Aorta (tissue), 5 donors: Measurements from ENCODE around the gene SLC38A2. TPM values are rescaled to one million over a fixed set of nuclear protein-coding genes. Genes with fewer than 3 reads are reported as not detected.

Experiments used
- ATAC-seq: fragments of 200-7000 bp; cut with Tn5 transposase; one replicate; pipeline ENCODE4 v1.9.1; 2022; ENCODE audit warnings: moderate library complexity; ENCODE audit not compliant: low FRiP score
- DNase-seq, 2 donors: peaks; one replicate each; pipeline ENCODE4 v3.0.0-alpha.2; 2020
- H3K27ac ChIP-seq, 2 donors: one replicate each; pipeline ENCODE4 v1.5.1; 2013; ENCODE audit warnings: low read length in 2 of 2, mild to moderate bottlenecking in 2 of 2, moderate library complexity in 2 of 2, control low read depth in 1 of 2, inconsistent platforms in 1 of 2, low read depth in 1 of 2
- H3K27me3 ChIP-seq, 2 donors: one replicate each; pipeline ENCODE4 v1.6.1; 2013; ENCODE audit warnings: control low read depth in 1 of 2, low read length in 1 of 2, mild to moderate bottlenecking in 1 of 2, moderate library complexity in 1 of 2; ENCODE audit not compliant: insufficient read depth in 2 of 2, control insufficient read depth in 1 of 2
- H3K36me3 ChIP-seq, 2 donors: one replicate each; pipeline ENCODE4 v1.6.1; 2013; ENCODE audit warnings: control low read depth in 1 of 2, low read length in 1 of 2, mild to moderate bottlenecking in 1 of 2; ENCODE audit not compliant: insufficient read depth in 2 of 2, control insufficient read depth in 1 of 2
- H3K4me1 ChIP-seq, 2 donors: one replicate each; pipeline ENCODE4 v1.6.1; 2013; ENCODE audit warnings: low read length in 2 of 2, control low read depth in 1 of 2, mild to moderate bottlenecking in 1 of 2, moderate library complexity in 1 of 2; ENCODE audit not compliant: insufficient read depth in 2 of 2, control insufficient read depth in 1 of 2
- H3K4me3 ChIP-seq, 2 donors: one replicate each; pipeline ENCODE4 v1.5.1; 2013; ENCODE audit warnings: low read length in 2 of 2, control low read depth in 1 of 2, mild to moderate bottlenecking in 1 of 2
- H3K9me3 ChIP-seq: one replicate; pipeline ENCODE4 v1.6.1; 2013; ENCODE audit warnings: mild to moderate bottlenecking, low read length; ENCODE audit not compliant: control insufficient read depth
- WGBS, 2 donors: extraction: QIAGEN DNeasy Blood & Tissue Kit; methylation state at CpG; one replicate each; pipeline ENCODE4 v1.1.7; 2013; 5-methylcytosine and 5-hydroxymethylcytosine counted together
- intact Hi-C, 2 donors: fragments of 100-400 bp; cut with DNase I; formaldehyde crosslinking; loops; one replicate each; pipeline versions ENCODE4 v1.14.2 to v1.15.0; 2022
- long read RNA-seq, 2 donors: library from polyadenylated mRNA; unstranded; transcript quantifications; one replicate each; pipeline ENCODE4 v2.0.0, GENCODE V29; 2020 to 2021
- polyA plus RNA-seq, 2 donors: library from polyadenylated mRNA; stranded (reverse); fragments of 200-250 nt; gene quantifications; one replicate each; pipeline ENCODE4 v1.2.3, GENCODE V29; 2013
- total RNA-seq, 2 donors: library from RNA; stranded (reverse); fragmentation: NEBNext Ultra II Directional; extraction: Animal tissue kit (Norgen Biotek cat#: 25700); gene quantifications; one replicate each; pipeline ENCODE4 v1.2.1, GENCODE V29; 2021
- donor health status: healthy with polysubstance abuse.
- donor health status: Bipolar disorder and iron deficiency.
- donor health status: DM: no; HTN: no; CAD: no.
- donor health status: DM: no; HTN: no; CAD: no.
- donor health status: DM: yes; HTN: yes; CAD: no.

The SLC38A2 gene
- 100 to 1,000 TPM; 329 to 405 TPM for total RNA-seq
- polyA plus RNA-seq = 100 to 1,000 TPM in 1 of 2 donors, 10 to 100 TPM in 1; 46.0 to 206 TPM
- long read RNA-seq, donor 1, full-length matches to known transcripts = 8 of 37 reads
- long read RNA-seq, donor 1, partial matches to known transcripts = 1 of 37 reads
- long read RNA-seq, donor 1, other reads (novel, unspliced or antisense) = 28 of 37 reads
- long read RNA-seq, donor 2, full-length matches to known transcripts = 18 of 46 reads
- long read RNA-seq, donor 2, partial matches to known transcripts = 10 of 46 reads
- long read RNA-seq, donor 2, other reads (novel, unspliced or antisense) = 18 of 46 reads

- Histone ChIP-seq H3K4me1 (peaks cover 2 to 6% of the 10 kb centered on the region in 2 donors), H3K9me3 (no peaks in the 10 kb centered on the region), H3K4me3 (peak within 1 kb of the TSS; percentile 88 to 93), H3K36me3 (peaks cover 2 to 5% of the 10 kb centered on the region in 2 donors), H3K27me3 (no peaks in the 10 kb centered on the region), H3K27ac (peak within 1 kb of the TSS; percentile 92 to 97)
- DNase-seq (peak; percentile 99 to 100), ATAC-seq (peak; percentile 97)
- intact Hi-C loops = loop anchor here (1.0 to 5.0 kb wide), 3 partner anchors 11 to 290 kb away; no protein-coding TSS in a partner anchor
- 0% methylated on average over 37 to 48 of the region's 48 CpGs for WGBS, 2 donors
These were observed at the start of gene SLC38A2 for GRCh38 chr12:46372544-46373300. Gene SLC38A2 (minus strand): TSS chr12:46372773. CDS start chr12:46371293, 1,480 bp downstream.

- H3K36me3 ChIP-seq = no peaks in the 10 kb centered on the region
- H3K9me3 ChIP-seq = no peaks in the 10 kb centered on the region
- no peaks in the 10 kb centered on the region for H3K27me3 ChIP-seq
- peaks cover 0 to 3% of the 10 kb centered on the region in 2 donors for H3K4me1 ChIP-seq
- H3K27ac ChIP-seq = no peak overlapping the region
- intact Hi-C loops = no loop called here
- no peak for DNase-seq
- 90 to 91% methylated on average over 1 of the region's 1 CpG for WGBS, 2 donors
- no peak for ATAC-seq
- no peak overlapping the region for H3K4me3 ChIP-seq
These were observed 47.1 kb upstream of the SLC38A2 start for GRCh38 chr12:46419675-46420074.

- Histone ChIP-seq H3K4me1 (peaks cover 0 to 3% of the 10 kb centered on the region in 2 donors), H3K27ac (no peak overlapping the region), H3K36me3 (no peaks in the 10 kb centered on the region), H3K9me3 (no peaks in the 10 kb centered on the region), H3K27me3 (no peaks in the 10 kb centered on the region), H3K4me3 (no peak overlapping the region)
- WGBS, 2 donors = 6 to 10% methylated on average over 4 of the region's 4 CpGs
- DNase-seq (no peak), ATAC-seq (peak; percentile 29)
- intact Hi-C loops = no loop called here
These were observed 43.0 kb upstream of the SLC38A2 start for GRCh38 chr12:46415552-46415951.

GRCh38 chr12:46414591-46415268 is 42.2 kb upstream of the SLC38A2 start:
- ATAC-seq = no peak
- H3K27ac ChIP-seq = no peak overlapping the region
- DNase-seq = no peak
- WGBS, 2 donors = 20 to 36% methylated on average over 1 of the region's 1 CpG
- no peak overlapping the region for H3K4me3 ChIP-seq
- H3K36me3 ChIP-seq = no peaks in the 10 kb centered on the region
- intact Hi-C loops = no loop called here
- no peaks in the 10 kb centered on the region for H3K27me3 ChIP-seq
- no peaks in the 10 kb centered on the region for H3K9me3 ChIP-seq
- peaks cover 3 to 8% of the 10 kb centered on the region in 2 donors for H3K4me1 ChIP-seq

- no peaks in the 10 kb centered on the region for H3K9me3 ChIP-seq
- H3K36me3 ChIP-seq = no peaks in the 10 kb centered on the region
- H3K27ac ChIP-seq = no peak overlapping the region
- no peak overlapping the region for H3K4me3 ChIP-seq
- DNase-seq (no peak), ATAC-seq (no peak)
- H3K27me3 ChIP-seq = no peaks in the 10 kb centered on the region
- intact Hi-C loops = no loop called here
- WGBS, 2 donors = 70 to 71% methylated on average over 2 of the region's 2 CpGs
- peaks cover 3 to 10% of the 10 kb centered on the region in 2 donors for H3K4me1 ChIP-seq
These were observed 40.8 kb upstream of the SLC38A2 start for GRCh38 chr12:46413368-46413767.

- intact Hi-C loops = no loop called here
- Histone ChIP-seq H3K4me3 (no peak overlapping the region), H3K36me3 (no peaks in the 10 kb centered on the region), H3K4me1 (peaks cover 3 to 12% of the 10 kb centered on the region in 2 donors), H3K9me3 (no peaks in the 10 kb centered on the region), H3K27ac (no peak overlapping the region), H3K27me3 (no peaks in the 10 kb centered on the region)
- ATAC-seq (no peak), DNase-seq (no peak)
- WGBS, 2 donors = 93 to 97% methylated on average over 4 of the region's 4 CpGs
These were observed 40.3 kb upstream of the SLC38A2 start for GRCh38 chr12:46412857-46413256.

- ATAC-seq = no peak
- intact Hi-C loops = no loop called here
- Histone ChIP-seq H3K4me3 (no peak overlapping the region), H3K9me3 (no peaks in the 10 kb centered on the region), H3K27ac (no peak overlapping the region), H3K27me3 (no peaks in the 10 kb centered on the region), H3K4me1 (peaks cover 3 to 12% of the 10 kb centered on the region in 2 donors), H3K36me3 (no peaks in the 10 kb centered on the region)
- DNase-seq = no peak
- WGBS, 2 donors = 15 to 22% methylated on average over 3 of the region's 3 CpGs
These were observed 37.9 kb upstream of the SLC38A2 start for GRCh38 chr12:46410495-46410894.

GRCh38 chr12:46409974-46410373 is 37.4 kb upstream of the SLC38A2 start:
- 95 to 98% methylated on average over 1 of the region's 1 CpG for WGBS, 2 donors
- H3K27ac ChIP-seq = no peak overlapping the region
- no peaks in the 10 kb centered on the region for H3K27me3 ChIP-seq
- ATAC-seq (no peak), DNase-seq (no peak)
- H3K4me1 ChIP-seq = peaks cover 3 to 9% of the 10 kb centered on the region in 2 donors
- no peak overlapping the region for H3K4me3 ChIP-seq
- no peaks in the 10 kb centered on the region for H3K9me3 ChIP-seq
- intact Hi-C loops = no loop called here
- H3K36me3 ChIP-seq = no peaks in the 10 kb centered on the region
